HG03060 (cell line): ENCODE measurements around the gene CACNA2D1.

Experiments
- ATAC-seq: cut with Tn5 transposase; IDR thresholded peaks from one replicate; pipeline ENCODE4 v1.9.1; 2021; ENCODE audit warnings: low read depth, moderate number of reproducible peaks; ENCODE audit not compliant: unreplicated experiment

CACNA2D1 gene

GRCh38 chr7:81924494-81924893 is 519.1 kb downstream of the CACNA2D1 start:
- no peak for ATAC-seq

GRCh38 chr7:81919494-81919893 is 524.1 kb downstream of the CACNA2D1 start:
- no peak for ATAC-seq

- ATAC-seq: no peak
Measured at GRCh38 chr7:81908220-81908619, 535.4 kb downstream of the CACNA2D1 start.

DNA sequence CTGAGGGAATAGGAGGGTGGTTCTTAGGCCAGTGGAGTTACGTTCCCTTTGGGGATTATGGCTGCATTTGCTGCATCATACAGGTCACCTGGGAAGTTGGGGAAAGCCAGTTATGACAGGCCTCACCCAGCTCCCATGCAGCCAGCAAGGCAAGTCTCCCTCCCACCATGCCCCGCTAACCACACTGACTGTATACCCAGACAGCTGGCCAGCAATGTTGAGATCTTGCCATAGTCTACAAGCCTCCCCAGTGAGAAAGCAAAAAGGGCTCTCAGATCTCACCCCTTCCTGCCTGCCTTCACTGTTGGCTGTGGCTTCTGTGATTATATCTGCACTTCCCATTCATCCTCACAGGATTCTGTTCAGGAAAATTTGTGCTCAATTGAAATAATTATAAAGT is 540.5 kb downstream of the CACNA2D1 start:
- ATAC-seq: no peak

DNA sequence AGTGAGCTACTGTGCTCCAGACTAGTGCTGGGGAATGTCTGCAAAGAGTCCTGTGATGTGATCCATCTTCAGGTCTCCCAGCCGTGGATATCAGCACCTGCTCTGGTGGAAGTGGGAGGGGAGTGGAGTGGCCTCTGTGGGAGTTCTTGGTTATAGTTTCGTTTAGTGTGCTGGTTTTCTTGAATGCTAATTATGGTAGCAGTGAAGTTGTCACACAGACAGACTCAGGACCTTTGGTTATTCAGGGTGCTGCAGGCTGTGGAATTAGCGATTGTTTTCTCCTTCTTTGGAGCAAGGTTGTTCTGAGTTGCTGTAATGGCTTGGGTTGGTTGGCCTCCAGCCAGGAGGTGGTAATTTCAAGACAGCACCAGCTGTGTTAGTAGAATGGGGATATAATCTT is 541.0 kb downstream of the CACNA2D1 start:
- no peak for ATAC-seq
